ENCODE data around the gene KIAA1210.

DNA sequence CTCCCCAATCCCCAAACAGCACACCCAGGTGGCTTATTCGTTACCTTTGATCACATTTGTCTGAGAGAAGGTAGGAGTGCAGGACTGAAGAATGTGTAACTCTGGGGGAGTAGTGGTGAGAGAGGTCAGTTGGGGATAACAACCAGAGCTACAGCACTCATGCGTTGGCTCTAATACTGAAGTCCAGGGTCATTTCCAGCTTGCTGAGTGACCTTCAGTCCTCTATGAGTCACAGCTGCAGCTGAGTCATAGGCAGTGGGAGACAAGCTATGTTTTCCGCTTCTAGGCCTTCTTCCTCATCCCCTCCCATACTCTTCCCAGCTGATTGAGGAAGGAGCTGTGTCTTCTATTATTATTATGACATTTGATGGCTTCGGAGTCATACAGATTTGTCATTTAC lies 86.4 kb downstream of the KIAA1210 start:
- TF ChIP-seq POLR2AphosphoS5 (IDR thresholded peaks at IDR 0.05; ENCODE audit: low read depth, low read length): no peak
- TF ChIP-seq TAF1 (IDR thresholded peaks at IDR 0.05; ENCODE audit: low read depth, low read length): no peak
- TF ChIP-seq POLR2A (IDR thresholded peaks at IDR 0.05; ENCODE audit: low read depth, low read length): no peak
- TF ChIP-seq SPI1 (IDR thresholded peaks at IDR 0.05; ENCODE audit: low read depth, low read length): no peak

Data from GM12891 (cell line).